Measurements from ENCODE around the gene LYSMD4. TPM values are rescaled to one million over a fixed set of nuclear protein-coding genes. Genes with fewer than 3 reads are reported as not detected.

Gene LYSMD4
- total and polyA plus RNA-seq, 2 of the 8 experiments (the other 6 are each of a cell fraction or from before 2014, with no cell fraction given), result 7.5 to 17.5 TPM

DNA sequence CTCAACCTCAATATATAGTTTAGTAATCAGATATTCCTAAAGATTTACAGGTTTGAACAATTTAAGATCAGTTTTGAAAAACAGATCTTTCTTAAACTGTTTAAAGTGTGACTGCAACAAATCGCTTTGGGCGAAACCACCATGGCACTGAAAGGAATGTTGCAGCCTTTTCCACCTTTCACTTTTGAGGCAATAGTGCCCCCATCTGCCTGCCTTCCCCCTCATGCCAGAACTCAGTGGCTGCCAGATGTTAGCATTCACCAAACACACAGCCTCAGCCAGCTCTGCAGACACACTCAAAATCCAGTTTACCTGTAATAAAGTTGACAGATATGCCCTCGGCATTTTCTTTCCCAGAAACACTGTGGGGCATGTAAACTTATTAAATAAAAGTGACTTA lies 3.3 kb downstream of the LYSMD4 start:
- no peak overlapping the region for H2BK15ac ChIP-seq (ENCODE audit: low read length)
- no peak overlapping the region for H2BK20ac ChIP-seq (ENCODE audit: low read length)
- no peak overlapping the region for H2AK5ac ChIP-seq (ENCODE audit: low read depth, low read length)
- H3K4me2 ChIP-seq (ENCODE audit: insufficient read depth in 1 of 2, low read depth in 2 of 2, low read length in 2 of 2), result no peak overlapping the region
- H3K27ac ChIP-seq (ENCODE audit: low read depth, low read length), result no peak overlapping the region
- WGBS, 2 experiments (ENCODE audit: extremely low coverage in 1 of 2, insufficient coverage in 1 of 2, insufficient read length in 1 of 2, insufficient replicate concordance in 2 of 2, low coverage in 1 of 2, low lambda C conversion rate in 2 of 2, missing lambda C conversion rate in 1 of 2), result 77% methylated on average over 3 of the region's 3 CpGs; no CpG with 5 or more reads in 1 of the 2 experiments
- ChIA-PET CTCF (ENCODE audit: partially characterized antibody) (interaction anchor here (0.6 to 3.9 kb wide), 22 partner anchors 11 to 476 kb away, joined by 3 to 34 read pairs (median 4); no protein-coding TSS in a partner anchor), POLR2A (ENCODE audit: partially characterized antibody) (no interaction called here)
- peaks cover 4 to 9% (median 5%) of the 10 kb centered on the region in 4 experiments; a peak in 7 of 8 replicates for H3K36me3 ChIP-seq (ENCODE audit: control insufficient read depth in 2 of 4, insufficient read depth in 4 of 4, low read length in 3 of 4)
- no peak overlapping the region for H3K4me3 ChIP-seq (ENCODE audit: extremely low read depth in 1 of 4, insufficient read depth in 2 of 4, low read depth in 3 of 4, low read length in 4 of 4)
- peaks cover 2 to 9% of the 10 kb centered on the region in 2 experiments; a peak in 2 of 4 replicates for H3K9me3 ChIP-seq (ENCODE audit: insufficient read depth in 2 of 2, low read depth in 1 of 2, low read length in 1 of 2)
- no peak overlapping the region for H3K56ac ChIP-seq (replicated peaks; ENCODE audit: insufficient read length, low read depth, low read length)
- H3K18ac ChIP-seq (ENCODE audit: extremely low read depth, low read length), result no peak overlapping the region
- H3K4ac ChIP-seq (replicated peaks; ENCODE audit: insufficient read length, low read depth, low read length), result no peak overlapping the region
- TF ChIP-seq SIX5 (IDR thresholded peaks at IDR 0.05; ENCODE audit: low read depth, low read length), result no peak
- TF ChIP-seq, protein P1, sequence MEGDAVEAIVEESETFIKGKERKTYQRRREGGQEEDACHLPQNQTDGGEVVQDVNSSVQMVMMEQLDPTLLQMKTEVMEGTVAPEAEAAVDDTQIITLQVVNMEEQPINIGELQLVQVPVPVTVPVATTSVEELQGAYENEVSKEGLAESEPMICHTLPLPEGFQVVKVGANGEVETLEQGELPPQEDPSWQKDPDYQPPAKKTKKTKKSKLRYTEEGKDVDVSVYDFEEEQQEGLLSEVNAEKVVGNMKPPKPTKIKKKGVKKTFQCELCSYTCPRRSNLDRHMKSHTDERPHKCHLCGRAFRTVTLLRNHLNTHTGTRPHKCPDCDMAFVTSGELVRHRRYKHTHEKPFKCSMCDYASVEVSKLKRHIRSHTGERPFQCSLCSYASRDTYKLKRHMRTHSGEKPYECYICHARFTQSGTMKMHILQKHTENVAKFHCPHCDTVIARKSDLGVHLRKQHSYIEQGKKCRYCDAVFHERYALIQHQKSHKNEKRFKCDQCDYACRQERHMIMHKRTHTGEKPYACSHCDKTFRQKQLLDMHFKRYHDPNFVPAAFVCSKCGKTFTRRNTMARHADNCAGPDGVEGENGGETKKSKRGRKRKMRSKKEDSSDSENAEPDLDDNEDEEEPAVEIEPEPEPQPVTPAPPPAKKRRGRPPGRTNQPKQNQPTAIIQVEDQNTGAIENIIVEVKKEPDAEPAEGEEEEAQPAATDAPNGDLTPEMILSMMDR (IDR thresholded peaks at IDR 0.05; ENCODE audit: control extremely low read depth in 1 of 3, insufficient read depth in 1 of 3, low read depth in 1 of 3, low read length in 3 of 3), result peak; percentile 70 to 79 (median 72)
- TF ChIP-seq TEAD4 (IDR thresholded peaks at IDR 0.05; ENCODE audit: low read depth, low read length), result peak; percentile 48; the same call in 1 of the 2 replicates
- TF ChIP-seq RAD21 (IDR thresholded peaks at IDR 0.05 in 1 of 2, conservative IDR thresholded peaks at IDR 0.05 in 1 of 2; ENCODE audit: low read depth in 2 of 2, low read length in 2 of 2), result peak; percentile 88 to 91
- H2AFZ ChIP-seq (ENCODE audit: low read length), result no peak overlapping the region
- 0 out of 2 replicates have a peak, but pooled peaks cover 2% of the 10 kb centered on the region for H3K79me1 ChIP-seq (ENCODE audit: low read depth, low read length)
- H4K5ac ChIP-seq (ENCODE audit: insufficient read length, low read depth, low read length), result no peak overlapping the region
- H3K4me1 ChIP-seq (replicated peaks in 1 of 4; ENCODE audit: control insufficient read depth in 3 of 4, insufficient read depth in 4 of 4, low read length in 3 of 4), result peaks cover 5 to 23% (median 6%) of the 10 kb centered on the region in 4 experiments; a peak in 5 of 7 replicates
- no peak overlapping the region for H4K91ac ChIP-seq (replicated peaks; ENCODE audit: insufficient read length, low read length)
- H3K23ac ChIP-seq (ENCODE audit: insufficient read length), result no peak overlapping the region
- peaks cover 8% of the 10 kb centered on the region; the same call in 1 of the 2 replicates for H3K23me2 ChIP-seq (ENCODE audit: low read depth, low read length)
- H4K20me1 ChIP-seq (replicated peaks in 1 of 2; ENCODE audit: control insufficient read depth in 1 of 2, insufficient read depth in 2 of 2, low read length in 2 of 2), result peaks cover 0 to 3% of the 10 kb centered on the region in 2 experiments
- H3K79me2 ChIP-seq (ENCODE audit: control insufficient read depth in 1 of 2, insufficient read depth in 2 of 2, low read length in 2 of 2), result no peaks in the 10 kb centered on the region
- no peak for DNase-seq (ENCODE audit: low read depth in 1 of 2, low spot score in 2 of 2)
- peak; percentile 50 for FAIRE-seq
- H2BK12ac ChIP-seq (ENCODE audit: low read depth, low read length), result no peak overlapping the region
- H2BK5ac ChIP-seq (ENCODE audit: low read depth, low read length), result no peak overlapping the region
- H3K14ac ChIP-seq (ENCODE audit: insufficient read length), result no peak overlapping the region
- H3K9ac ChIP-seq (replicated peaks in 1 of 4; ENCODE audit: extremely low read depth in 1 of 4, low read depth in 3 of 4, low read length in 3 of 4), result no peak overlapping the region
- no peak overlapping the region for H4K8ac ChIP-seq (ENCODE audit: extremely low read depth, insufficient read depth, low read length)
- H2BK120ac ChIP-seq (replicated peaks; ENCODE audit: low read depth, low read length), result no peak overlapping the region
- peaks cover 0 to 10% (median 3%) of the 10 kb centered on the region in 4 experiments; a peak in 4 of 7 replicates for H3K27me3 ChIP-seq (replicated peaks in 1 of 4; ENCODE audit: control insufficient read depth in 3 of 4, extremely low read depth in 1 of 4, insufficient read depth in 3 of 4, low read length in 3 of 4)

Data from H1 (cell line).